ENCODE data around the gene MGST3. TPM values are rescaled to one million over a fixed set of nuclear protein-coding genes. Genes with fewer than 3 reads are reported as not detected.

MGST3 gene
- total RNA-seq, 1 experiment from 2014 or later, result 87.7 TPM

- no peak overlapping the region for H2BK15ac ChIP-seq (ENCODE audit: low read depth, low read length)
- H3K4me3 Mint-ChIP-seq, result no peak overlapping the region
- H4K5ac ChIP-seq (ENCODE audit: insufficient read length, low read depth, low read length), result no peak overlapping the region
- no peak overlapping the region for H2BK20ac ChIP-seq (ENCODE audit: low read depth, low read length, poor library complexity, severe bottlenecking)
- H3K4ac ChIP-seq (ENCODE audit: low read depth, low read length), result no peak overlapping the region
- H4K20me1 ChIP-seq (ENCODE audit: control insufficient read depth, insufficient read depth, insufficient read length), result no peaks in the 10 kb centered on the region
- H4K91ac ChIP-seq (ENCODE audit: insufficient read length, low read depth, low read length), result no peak overlapping the region
- H3K27ac Mint-ChIP-seq, result no peak overlapping the region; a peak in 1 of 7 replicates
- H3K56ac ChIP-seq (ENCODE audit: insufficient read length, low read depth, low read length), result no peak overlapping the region
- no peak overlapping the region for H2BK12ac ChIP-seq (ENCODE audit: insufficient read length, low read depth, low read length)
- no peak overlapping the region for H2BK120ac ChIP-seq (ENCODE audit: low read depth, low read length, poor library complexity, severe bottlenecking)
- H3K23me2 ChIP-seq (ENCODE audit: insufficient read length, low read depth, low read length, poor library complexity, severe bottlenecking), result no peaks in the 10 kb centered on the region
- H3K79me1 ChIP-seq (ENCODE audit: insufficient read depth, low read depth, low read length, poor library complexity, severe bottlenecking), result no peaks in the 10 kb centered on the region
- TF ChIP-seq CTCF (conservative IDR thresholded peaks at IDR 0.05), result no peak
- H2AFZ ChIP-seq (ENCODE audit: low read length), result no peak overlapping the region
- no peak overlapping the region for H3K4me2 ChIP-seq (ENCODE audit: insufficient read depth, insufficient read length, low read length)
- peaks cover 0 to 9% (median 2%) of the 10 kb centered on the region in 3 experiments; a peak in 5 of 7 replicates for H3K36me3 Mint-ChIP-seq (ENCODE audit: insufficient read depth in 1 of 3, low read depth in 3 of 3)
- H3T11ph ChIP-seq (ENCODE audit: low read length), result no peak overlapping the region
- H3K23ac ChIP-seq (ENCODE audit: insufficient read length, low read depth, low read length), result no peak overlapping the region
- no peaks in the 10 kb centered on the region for H3K9me3 ChIP-seq (ENCODE audit: control insufficient read depth, low read depth, low read length)
- no peak for DNase-seq
- no peak overlapping the region for H3K18ac ChIP-seq (ENCODE audit: insufficient read length, low read depth, low read length)
- no peaks in the 10 kb centered on the region; the same call in 1 of the 2 replicates for H3K4me1 ChIP-seq (ENCODE audit: insufficient read depth, low read length)
- no peak overlapping the region for H3K9ac ChIP-seq (ENCODE audit: extremely low read depth, insufficient read length, low read length)
- no peaks in the 10 kb centered on the region for H3K79me2 ChIP-seq (ENCODE audit: insufficient read depth, low read length)
- no peak overlapping the region for H2AK5ac ChIP-seq (ENCODE audit: insufficient read length, low read length)
- H3K9me3 Mint-ChIP-seq, result no peaks in the 10 kb centered on the region; a peak in 1 of 5 replicates
- H3K27ac ChIP-seq (ENCODE audit: insufficient read length, low read depth, low read length), result no peak overlapping the region
- H3K4me1 Mint-ChIP-seq, result peaks cover 0 to 4% of the 10 kb centered on the region in 2 experiments; a peak in 1 of 4 replicates
- no peak overlapping the region for H3K14ac ChIP-seq (ENCODE audit: insufficient read depth, low read length)
- no peak overlapping the region for H4K8ac ChIP-seq (replicated peaks; ENCODE audit: insufficient read length, low read depth, low read length)
- H2BK5ac ChIP-seq (ENCODE audit: insufficient read length, low read length), result no peak overlapping the region
- no peaks in the 10 kb centered on the region for H3K27me3 Mint-ChIP-seq (ENCODE audit: low read depth)
- H3K27me3 ChIP-seq (ENCODE audit: insufficient read depth, low read length), result no peaks in the 10 kb centered on the region
These were observed 16.5 kb downstream of the MGST3 start for GRCh38 chr1:165647517-165647916.

Data from H9 (cell line).